Lower leg skin (tissue), 4 donors: ENCODE measurements around the gene DDX6. TPM values are rescaled to one million over a fixed set of nuclear protein-coding genes. Genes with fewer than 3 reads are reported as not detected.
A peak's percentile ranks its signal among the peaks of the same experiment; 100 is the strongest.
"Not testable (repeated sequence)": the region's sequence is repeated elsewhere in the genome, so short reads cannot be mapped to it uniquely, and the experiment has no call there.

Experiments
- DNase-seq, 2 donors: peaks; one replicate each; pipeline ENCODE4 v3.0.0-alpha.2; 2019; ENCODE audit warnings: low spot score in 2 of 2
- H3K4me3 ChIP-seq: fragments of 200-600 bp; sonication (generic); 2 replicates; pipeline ENCODE4 v1.5.1; 2017; ENCODE audit warnings: mild to moderate bottlenecking, low read depth; ENCODE audit not compliant: poor library complexity, severe bottlenecking
- POLR2A ChIP-seq, 2 donors: fragments of 450-650 bp; IDR thresholded peaks; one replicate each; pipeline ENCODE4 v1.6.1; 2016 to 2017; ENCODE audit warnings: antibody characterized with exemption in 2 of 2, mild to moderate bottlenecking in 1 of 2, moderate library complexity in 1 of 2
- WGBS, 2 donors: methylation state at CpG; one replicate each; pipeline ENCODE4 v1.1.5; 2018; 5-methylcytosine and 5-hydroxymethylcytosine counted together
- intact Hi-C: fragments of 100-400 bp; cut with DNase I; formaldehyde crosslinking; loops from one replicate; pipeline ENCODE4 v1.15.0; 2023; ENCODE audit warnings: low total_unique reads
- total RNA-seq, 4 donors: library from RNA; depleted of rRNA; stranded (reverse); fragments of >200 nt; gene quantifications; one replicate each; pipeline ENCODE4 v1.1.0, GENCODE V29; 2016
- TF ChIP-seq, protein P1 (sequence below), 3 donors: fragments of 450-650 bp; IDR thresholded peaks; one replicate each; pipeline ENCODE4 v1.5.1; 2016; ENCODE audit warnings: antibody characterized with exemption in 3 of 3, mild to moderate bottlenecking in 3 of 3, moderate library complexity in 2 of 3

The DDX6 gene
- total RNA-seq, 4 donors from 2014 or later, result 71.8 to 117 (median 88.6) TPM

DNA sequence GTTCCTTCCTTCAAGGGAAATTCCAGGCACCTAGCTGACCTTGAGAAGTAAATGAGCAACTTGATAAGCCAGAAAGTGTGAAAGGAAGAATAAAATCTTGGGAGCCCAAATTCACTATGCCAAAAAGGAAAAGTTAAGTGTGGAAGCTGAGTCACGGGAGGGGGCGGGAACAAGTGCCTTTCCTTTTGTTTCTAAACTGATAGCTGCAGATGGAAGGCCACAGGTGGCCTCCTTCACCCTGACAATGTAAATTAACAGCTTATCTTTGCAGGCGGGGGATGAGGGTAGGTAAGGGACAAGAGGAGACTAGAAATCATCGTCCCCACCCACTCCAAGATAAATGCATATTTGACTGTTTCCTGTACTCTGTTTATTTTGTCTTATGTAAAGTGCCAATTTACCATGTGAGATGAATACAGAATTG is 75.1 kb downstream of the DDX6 start:
- WGBS, 2 donors, result 67 to 76% methylated on average over 4 of the region's 4 CpGs
- no peak for DNase-seq
- intact Hi-C loops, result no loop called here
- H3K4me3 ChIP-seq, result no peak overlapping the region
- TF ChIP-seq, protein P1, sequence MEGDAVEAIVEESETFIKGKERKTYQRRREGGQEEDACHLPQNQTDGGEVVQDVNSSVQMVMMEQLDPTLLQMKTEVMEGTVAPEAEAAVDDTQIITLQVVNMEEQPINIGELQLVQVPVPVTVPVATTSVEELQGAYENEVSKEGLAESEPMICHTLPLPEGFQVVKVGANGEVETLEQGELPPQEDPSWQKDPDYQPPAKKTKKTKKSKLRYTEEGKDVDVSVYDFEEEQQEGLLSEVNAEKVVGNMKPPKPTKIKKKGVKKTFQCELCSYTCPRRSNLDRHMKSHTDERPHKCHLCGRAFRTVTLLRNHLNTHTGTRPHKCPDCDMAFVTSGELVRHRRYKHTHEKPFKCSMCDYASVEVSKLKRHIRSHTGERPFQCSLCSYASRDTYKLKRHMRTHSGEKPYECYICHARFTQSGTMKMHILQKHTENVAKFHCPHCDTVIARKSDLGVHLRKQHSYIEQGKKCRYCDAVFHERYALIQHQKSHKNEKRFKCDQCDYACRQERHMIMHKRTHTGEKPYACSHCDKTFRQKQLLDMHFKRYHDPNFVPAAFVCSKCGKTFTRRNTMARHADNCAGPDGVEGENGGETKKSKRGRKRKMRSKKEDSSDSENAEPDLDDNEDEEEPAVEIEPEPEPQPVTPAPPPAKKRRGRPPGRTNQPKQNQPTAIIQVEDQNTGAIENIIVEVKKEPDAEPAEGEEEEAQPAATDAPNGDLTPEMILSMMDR (IDR thresholded peaks at IDR 0.05), result no peak
- no peak for TF ChIP-seq POLR2A (IDR thresholded peaks at IDR 0.05)

DNA sequence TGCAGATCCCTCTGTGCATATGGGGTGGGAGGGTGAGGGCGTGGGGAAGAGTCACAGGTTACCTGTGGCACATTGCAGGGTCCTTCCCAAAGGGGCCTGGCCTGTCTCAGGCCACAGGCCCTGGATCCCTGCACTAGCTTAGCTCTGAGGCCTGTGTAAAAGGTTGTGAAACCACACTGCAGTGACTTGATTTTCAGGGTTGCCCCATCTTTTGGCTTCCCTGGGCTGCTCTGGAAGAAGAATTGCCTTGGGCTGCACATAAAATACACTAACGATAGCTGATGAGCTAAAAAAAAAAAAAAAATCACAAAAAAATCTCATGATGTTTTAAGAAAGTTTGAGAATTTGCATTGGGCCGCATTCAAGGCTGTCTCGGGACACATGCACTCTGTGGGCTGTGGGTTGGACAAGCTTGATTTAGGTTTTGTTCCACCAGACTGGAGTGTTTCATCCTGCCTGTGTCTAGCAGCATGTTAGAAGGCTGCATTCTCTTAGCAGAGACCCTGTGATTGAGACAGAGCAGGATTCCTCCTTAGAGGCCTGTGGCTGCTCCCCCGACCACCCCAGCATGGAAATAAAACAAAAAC is 75.6 kb downstream of the DDX6 start:
- no peak overlapping the region for H3K4me3 ChIP-seq
- 75 to 76% methylated on average over 5 of the region's 5 CpGs for WGBS, 2 donors
- TF ChIP-seq, protein P1 (IDR thresholded peaks at IDR 0.05), result no peak
- TF ChIP-seq POLR2A (IDR thresholded peaks at IDR 0.05), result no peak
- intact Hi-C loops, result no loop called here
- no peak for DNase-seq

DNA sequence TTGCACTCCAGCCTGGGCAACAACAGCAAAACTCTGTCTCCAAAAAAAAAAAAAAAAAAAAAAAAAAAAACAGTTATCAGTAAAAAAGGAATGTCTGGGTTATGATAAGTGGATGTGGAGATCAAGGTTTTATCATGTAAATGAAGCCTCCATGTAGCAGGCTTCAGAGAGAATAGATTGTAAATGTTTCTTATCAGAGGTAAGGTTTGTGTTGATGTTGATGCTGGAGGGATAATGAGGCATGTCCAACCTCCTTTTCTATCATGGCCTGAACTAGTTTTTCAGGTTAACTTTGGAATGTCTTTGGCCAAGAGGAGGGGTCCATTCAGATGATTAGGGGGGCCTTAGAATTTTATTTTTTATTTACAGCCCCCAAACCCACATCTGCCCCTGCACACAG is 76.1 kb downstream of the DDX6 start:
- DNase-seq, result no peak
- TF ChIP-seq, protein P1 (IDR thresholded peaks at IDR 0.05), result no peak
- TF ChIP-seq POLR2A (IDR thresholded peaks at IDR 0.05), result no peak
- intact Hi-C loops, result no loop called here
- H3K4me3 ChIP-seq, result no peak overlapping the region

DNA sequence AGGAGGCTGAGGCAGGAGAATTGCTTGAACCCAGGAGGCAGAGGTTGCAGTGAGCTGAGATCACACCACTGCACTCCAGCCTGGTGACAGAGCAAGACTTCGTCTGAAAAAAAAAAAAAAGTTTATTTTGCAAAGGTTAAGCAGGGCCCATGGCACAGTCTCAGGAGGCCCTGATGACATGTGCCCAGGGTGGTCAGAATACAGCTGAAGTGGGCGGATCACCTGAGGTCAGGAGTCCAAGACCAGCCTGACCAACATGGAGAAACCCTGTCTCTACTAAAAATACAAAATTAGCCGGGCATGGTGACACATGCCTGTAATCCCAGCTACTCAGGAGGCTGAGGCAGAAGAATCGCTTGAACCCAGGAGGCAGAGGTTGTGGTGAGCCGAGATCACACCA is 76.5 kb downstream of the DDX6 start:
- DNase-seq, H3K4me3 ChIP-seq, intact Hi-C loops: not testable (repeated sequence)
- WGBS, 2 donors, result 84 to 92% methylated on average over 5 of the region's 5 CpGs

DNA sequence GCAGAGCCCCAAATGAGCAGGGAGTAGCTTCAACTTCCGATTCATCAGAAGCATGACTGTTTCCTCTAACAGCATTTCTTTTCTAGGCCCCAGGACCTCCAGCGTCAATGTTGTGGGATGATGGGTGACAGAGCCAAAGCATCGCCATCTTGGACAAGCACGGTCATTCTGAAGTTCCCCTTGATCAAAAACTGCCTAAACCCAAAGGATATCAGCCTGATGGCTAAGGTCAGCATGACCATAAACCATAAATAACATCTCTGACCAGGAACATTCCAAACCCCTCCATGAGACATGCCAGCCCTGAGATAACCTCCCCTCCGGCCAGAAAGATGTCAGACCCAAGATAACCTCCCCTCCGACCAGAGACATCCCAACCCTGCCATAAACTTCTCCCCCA is 82.7 kb downstream of the DDX6 start:
- intact Hi-C loops, result no loop called here
- peak in 1 of 2 donors; percentile 29 for DNase-seq
- 78 to 83% methylated on average over 6 of the region's 6 CpGs for WGBS, 2 donors
- H3K4me3 ChIP-seq, result no peak overlapping the region
- TF ChIP-seq, protein P1 (IDR thresholded peaks at IDR 0.05), result no peak
- TF ChIP-seq POLR2A (IDR thresholded peaks at IDR 0.05), result no peak

DNA sequence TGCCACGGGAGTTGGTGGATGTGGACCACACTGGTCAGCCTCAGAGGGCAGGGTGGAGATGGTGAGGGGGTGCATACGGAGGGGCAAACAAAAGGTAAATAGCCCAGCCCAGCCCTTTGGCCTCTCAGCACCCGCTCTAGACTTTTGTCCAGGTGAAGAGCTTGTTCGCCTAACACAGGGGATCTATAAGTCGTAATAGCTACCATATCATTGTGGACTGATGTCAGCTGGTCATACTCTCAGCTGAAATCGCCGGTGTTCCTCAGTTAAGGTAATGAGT is 84.5 kb downstream of the DDX6 start:
- no peak for DNase-seq
- 97 to 98% methylated on average over 7 of the region's 7 CpGs for WGBS, 2 donors
- TF ChIP-seq, protein P1 (IDR thresholded peaks at IDR 0.05), result no peak
- no peak for TF ChIP-seq POLR2A (IDR thresholded peaks at IDR 0.05)
- no peak overlapping the region for H3K4me3 ChIP-seq
- intact Hi-C loops, result no loop called here
